H1 (cell line): Measurements from ENCODE around the gene ACACB. TPM values are rescaled to one million over a fixed set of nuclear protein-coding genes. Genes with fewer than 3 reads are reported as not detected.

Experiments
- CTCF ChIA-PET: fragments of 300-600 bp; sonication (Branson Sonifier 250); formaldehyde crosslinking; loops from one replicate; lab custom pipeline; 2021; ENCODE audit not compliant: partially characterized antibody; lab: Charles Lee
- POLR2A ChIA-PET: fragments of 300-600 bp; sonication (Branson Sonifier 250); formaldehyde crosslinking; loops from one replicate; lab custom pipeline; 2021; ENCODE audit warnings: inconsistent platforms; ENCODE audit not compliant: partially characterized antibody; lab: Charles Lee
- DNase-seq, 2 experiments: peaks; one replicate each; pipeline versions ENCODE4 v3.0.0 to v3.0.0-alpha.2; 2010 to 2022; ENCODE audit warnings: low spot score in 2 of 2, low read depth in 1 of 2, mixed read lengths in 1 of 2
- FAIRE-seq: peaks from 2 replicates; lab custom pipeline; 2011; peaks lifted over from hg19 to GRCh38; lab: Jason Lieb, UNC
- H2AFZ ChIP-seq: 2 replicates; pipeline ENCODE4 v1.8.1; 2012; ENCODE audit warnings: low read length, inconsistent platforms
- H2AK5ac ChIP-seq: 2 replicates; pipeline ENCODE4 v1.6.1; 2013; ENCODE audit warnings: low read depth, low read length
- H2BK120ac ChIP-seq: replicated peaks from 2 replicates; pipeline ENCODE3; 2013; ENCODE audit warnings: low read depth, low read length, inconsistent platforms
- H2BK12ac ChIP-seq: 2 replicates; pipeline ENCODE4 v1.6.1; 2013; ENCODE audit warnings: low read depth, low read length
- H2BK15ac ChIP-seq: 2 replicates; pipeline ENCODE4 v1.6.1; 2013; ENCODE audit warnings: low read length
- H2BK20ac ChIP-seq: 2 replicates; pipeline ENCODE4 v1.6.1; 2013; ENCODE audit warnings: low read length
- H2BK5ac ChIP-seq: 2 replicates; pipeline ENCODE4 v1.6.1; 2013; ENCODE audit warnings: low read depth, low read length
- H3K14ac ChIP-seq: 2 replicates; pipeline ENCODE4 v1.6.1; 2013; ENCODE audit warnings: inconsistent platforms; ENCODE audit not compliant: insufficient read length
- H3K18ac ChIP-seq: 2 replicates; pipeline ENCODE4 v1.6.1; 2013; ENCODE audit warnings: low read length; ENCODE audit errors: extremely low read depth
- H3K23ac ChIP-seq: 2 replicates; pipeline ENCODE4 v1.6.1; 2013; ENCODE audit warnings: inconsistent platforms; ENCODE audit not compliant: insufficient read length
- H3K23me2 ChIP-seq: 2 replicates; pipeline ENCODE4 v1.6.1; 2013; ENCODE audit warnings: low read depth, low read length
- H3K27ac ChIP-seq: 2 replicates; pipeline ENCODE4 v1.6.1; 2011; ENCODE audit warnings: low read depth, low read length, inconsistent platforms
- H3K27me3 ChIP-seq, 4 experiments: replicated peaks in 1 of 4; 1 replicate in 1 of 4; 2 replicates in 3 of 4; pipeline versions ENCODE4 v1.6.1 to v1.8.1; 2011 to 2013; ENCODE audit warnings: low read length in 3 of 4, mild to moderate bottlenecking in 3 of 4, inconsistent platforms in 2 of 4, mixed read lengths in 2 of 4, moderate library complexity in 1 of 4; ENCODE audit not compliant: control insufficient read depth in 3 of 4, insufficient read depth in 3 of 4; ENCODE audit errors: extremely low read depth in 1 of 4
- H3K36me3 ChIP-seq, 4 experiments: 2 replicates each; pipeline versions ENCODE4 v1.6.1 to v1.8.1; 2011 to 2013; ENCODE audit warnings: mild to moderate bottlenecking in 4 of 4, low read length in 3 of 4, moderate library complexity in 2 of 4, control low read depth in 1 of 4, inconsistent platforms in 1 of 4; ENCODE audit not compliant: insufficient read depth in 4 of 4, control insufficient read depth in 2 of 4
- H3K4ac ChIP-seq: replicated peaks from 2 replicates; pipeline ENCODE3; 2013; ENCODE audit warnings: low read length, low read depth, mixed read lengths, inconsistent platforms; ENCODE audit not compliant: insufficient read length
- H3K4me1 ChIP-seq, 4 experiments: replicated peaks in 1 of 4; 1 replicate in 1 of 4; 2 replicates in 3 of 4; pipeline versions ENCODE4 v1.6.1 to v1.8.1; 2011 to 2013; ENCODE audit warnings: low read length in 3 of 4, inconsistent platforms in 2 of 4, mixed read lengths in 1 of 4; ENCODE audit not compliant: insufficient read depth in 4 of 4, control insufficient read depth in 3 of 4
- H3K4me2 ChIP-seq, 2 experiments: 2 replicates each; pipeline versions ENCODE4 v1.6.1 to v1.8.1; 2011 to 2013; ENCODE audit warnings: low read depth in 2 of 2, low read length in 2 of 2, control low read depth in 1 of 2, inconsistent platforms in 1 of 2, mild to moderate bottlenecking in 1 of 2; ENCODE audit not compliant: insufficient read depth in 1 of 2
- H3K4me3 ChIP-seq, 4 experiments: fragments of 200-600, 300-600 bp in 1 of 4; sonication (generic), shearing (Covaris generic), sonication (Bioruptor Twin) in 1 of 4; 2 replicates each; pipeline versions ENCODE4 v1.5.1 to v1.8.1; 2011 to 2016; ENCODE audit warnings: low read length in 4 of 4, low read depth in 3 of 4, control low read depth in 2 of 4, inconsistent platforms in 2 of 4, mild to moderate bottlenecking in 2 of 4, mixed read lengths in 1 of 4, moderate library complexity in 1 of 4; ENCODE audit not compliant: insufficient read depth in 2 of 4; ENCODE audit errors: extremely low read depth in 1 of 4
- H3K56ac ChIP-seq: replicated peaks from 2 replicates; pipeline ENCODE3; 2013; ENCODE audit warnings: low read depth, mild to moderate bottlenecking, mixed read lengths, low read length, inconsistent platforms; ENCODE audit not compliant: insufficient read length
- H3K79me1 ChIP-seq: 2 replicates; pipeline ENCODE4 v1.6.1; 2013; ENCODE audit warnings: low read depth, low read length, control low read depth
- H3K79me2 ChIP-seq, 2 experiments: 2 replicates each; pipeline versions ENCODE4 v1.6.1 to v1.8.1; 2012 to 2013; ENCODE audit warnings: low read length in 2 of 2, mild to moderate bottlenecking in 2 of 2, inconsistent platforms in 1 of 2; ENCODE audit not compliant: insufficient read depth in 2 of 2, control insufficient read depth in 1 of 2
- H3K9ac ChIP-seq, 4 experiments: replicated peaks in 1 of 4; 1 replicate in 1 of 4; 2 replicates in 3 of 4; pipeline versions ENCODE4 v1.6.1 to v1.8.1; 2011 to 2013; ENCODE audit warnings: low read depth in 3 of 4, low read length in 3 of 4, control low read depth in 2 of 4, mild to moderate bottlenecking in 2 of 4, moderate library complexity in 2 of 4, inconsistent platforms in 1 of 4; ENCODE audit errors: extremely low read depth in 1 of 4
- H3K9me3 ChIP-seq, 2 experiments: 2 replicates each; pipeline versions ENCODE4 v1.6.1 to v1.8.1; 2012 to 2013; ENCODE audit warnings: mild to moderate bottlenecking in 2 of 2, moderate library complexity in 2 of 2, control low read depth in 1 of 2, inconsistent platforms in 1 of 2, low read depth in 1 of 2, low read length in 1 of 2, mixed read lengths in 1 of 2; ENCODE audit not compliant: insufficient read depth in 2 of 2
- H4K20me1 ChIP-seq, 2 experiments: replicated peaks in 1 of 2; 2 replicates each; pipeline versions ENCODE3 to v1.8.1; 2011 to 2013; ENCODE audit warnings: inconsistent platforms in 2 of 2, low read length in 2 of 2, mild to moderate bottlenecking in 1 of 2; ENCODE audit not compliant: insufficient read depth in 2 of 2, control insufficient read depth in 1 of 2
- H4K5ac ChIP-seq: 2 replicates; pipeline ENCODE4 v1.6.1; 2013; ENCODE audit warnings: low read length, low read depth, mixed read lengths, inconsistent platforms; ENCODE audit not compliant: insufficient read length
- H4K8ac ChIP-seq: 2 replicates; pipeline ENCODE4 v1.8.0; 2013; ENCODE audit warnings: mild to moderate bottlenecking, moderate library complexity, low read length, inconsistent platforms; ENCODE audit not compliant: insufficient read depth; ENCODE audit errors: extremely low read depth
- H4K91ac ChIP-seq: replicated peaks from 2 replicates; pipeline ENCODE3; 2013; ENCODE audit warnings: low read length, mixed read lengths, inconsistent platforms; ENCODE audit not compliant: insufficient read length
- BCL11A ChIP-seq, 2 experiments: IDR thresholded peaks; one replicate each; pipeline ENCODE4 v1.6.1; 2011; ENCODE audit warnings: low read depth in 2 of 2, low read length in 2 of 2, mild to moderate bottlenecking in 2 of 2
- BRCA1 ChIP-seq: IDR thresholded peaks from 2 replicates; pipeline ENCODE4 v1.6.1; 2012; ENCODE audit warnings: low read depth, low read length, improper control_type of control experiment
- CEBPB ChIP-seq: IDR thresholded peaks from 2 replicates; pipeline ENCODE4 v1.6.1; 2012; ENCODE audit warnings: low read depth, low read length
- CHD1 ChIP-seq: IDR thresholded peaks from 2 replicates; pipeline ENCODE4 v1.6.1; 2012; ENCODE audit warnings: low read depth, low read length, improper control_type of control experiment
- E2F6 ChIP-seq: IDR thresholded peaks from 2 replicates; pipeline ENCODE4 v1.6.1; 2012; ENCODE audit warnings: inconsistent platforms
- EP300 ChIP-seq, 2 experiments: IDR thresholded peaks; 1 replicate in 1 of 2; 2 replicates in 1 of 2; pipeline ENCODE4 v1.6.1; 2011 to 2012; ENCODE audit warnings: low read depth in 2 of 2, low read length in 2 of 2, mild to moderate bottlenecking in 2 of 2, borderline replicate concordance in 1 of 2, inconsistent platforms in 1 of 2, moderate library complexity in 1 of 2
- FOSL1 ChIP-seq: IDR thresholded peaks from 2 replicates; pipeline ENCODE4 v1.6.1; 2011; ENCODE audit warnings: mild to moderate bottlenecking, low read depth, low read length, moderate library complexity; ENCODE audit not compliant: insufficient read depth
- POLR2A ChIP-seq, 2 experiments: IDR thresholded peaks; 1 replicate in 1 of 2; 2 replicates in 1 of 2; pipeline ENCODE4 v1.6.1; 2011; ENCODE audit warnings: low read depth in 2 of 2, low read length in 2 of 2, mild to moderate bottlenecking in 2 of 2; ENCODE audit errors: control extremely low read depth in 1 of 2
- RBBP5 ChIP-seq: IDR thresholded peaks from 2 replicates; pipeline ENCODE4 v1.7.1; 2012; ENCODE audit warnings: low read depth, mild to moderate bottlenecking, inconsistent platforms, low read length, moderate library complexity, borderline replicate concordance
- RNF2 ChIP-seq: fragments of 200-900, 300-1000 bp; sonication (generic); IDR thresholded peaks from 2 replicates; pipeline ENCODE4 v1.7.1; 2016; ENCODE audit warnings: borderline replicate concordance, low read depth, mild to moderate bottlenecking, antibody characterized with exemption, low read length; ENCODE audit not compliant: poor library complexity, severe bottlenecking; ENCODE audit errors: missing control alignments
- RXRA ChIP-seq: IDR thresholded peaks from 2 replicates; pipeline ENCODE4 v1.6.1; 2011; ENCODE audit warnings: low read depth, mild to moderate bottlenecking, low read length, moderate library complexity; ENCODE audit not compliant: insufficient read depth
- SIX5 ChIP-seq: IDR thresholded peaks from 2 replicates; pipeline ENCODE4 v1.6.1; 2011; ENCODE audit warnings: mild to moderate bottlenecking, low read depth, low read length
- SRF ChIP-seq: IDR thresholded peaks from 2 replicates; pipeline ENCODE4 v1.6.1; 2011; ENCODE audit warnings: mild to moderate bottlenecking, low read depth, low read length, moderate library complexity
- TEAD4 ChIP-seq: IDR thresholded peaks from 2 replicates; pipeline ENCODE4 v1.6.1; 2012; ENCODE audit warnings: low read depth, low read length, inconsistent platforms, mixed read lengths
- WGBS, 2 experiments: shearing (Covaris generic) in 1 of 2; methylation state at CpG; one replicate each; pipeline versions ENCODE4 v1.1.6 to v1.1.7; 2013 to 2015; ENCODE audit warnings: low lambda C conversion rate in 2 of 2, mixed read lengths in 2 of 2, inconsistent platforms in 1 of 2, low coverage in 1 of 2, missing lambda C conversion rate in 1 of 2; ENCODE audit not compliant: insufficient replicate concordance in 2 of 2, insufficient coverage in 1 of 2, insufficient read length in 1 of 2; ENCODE audit errors: extremely low coverage in 1 of 2, missing lambda C conversion rate in 1 of 2; 5-methylcytosine and 5-hydroxymethylcytosine counted together
- polyA plus RNA-seq, 7 experiments: library from polyadenylated mRNA; depleted of rRNA in 3 of 7; stranded (reverse) in 5 of 7; unstranded in 2 of 7; fragments of >200 nt in 5 of 7; fragments of 200-250 nt in 2 of 7; gene quantifications; 1 replicate in 5 of 7; 2 replicates in 1 of 7; 4 replicates in 1 of 7; pipeline versions ENCODE4 v1.2.1 to v1.2.3, GENCODE V29; 2011 to 2013; ENCODE audit warnings: missing spikeins in 2 of 7, mixed read lengths in 2 of 7
- total RNA-seq: library from RNA; stranded (reverse); fragmentation: NEBNext Ultra II Directional; extraction: Animal tissue kit (Norgen Biotek cat#: 25700); gene quantifications from 2 replicates; pipeline ENCODE4 v1.2.1, GENCODE V29; 2021

ACACB gene
- total and polyA plus RNA-seq, 2 of the 8 experiments (the other 6 are each of a cell fraction or from before 2014, with no cell fraction given): 5.8 to 15.3 TPM

GRCh38 chr12:109192358-109192757, 76.0 kb downstream of the ACACB start:
- FAIRE-seq: no peak
- Histone ChIP-seq H3K4me2 (no peak overlapping the region), H4K91ac (no peak overlapping the region), H3K9me3 (no peaks in the 10 kb centered on the region), H3K14ac (no peak overlapping the region), H2BK20ac (no peak overlapping the region), H2BK5ac (no peak overlapping the region), H2AFZ (no peak overlapping the region), H3K27me3 (no peaks in the 10 kb centered on the region), H3K4me1 (no peaks in the 10 kb centered on the region), H3K18ac (no peak overlapping the region), H2AK5ac (no peak overlapping the region), H2BK120ac (no peak overlapping the region), H4K5ac (no peak overlapping the region), H3K23me2 (no peaks in the 10 kb centered on the region; the same call in 1 of the 2 replicates), H3K79me1 (no peaks in the 10 kb centered on the region), H3K56ac (no peak overlapping the region), H3K27ac (no peak overlapping the region; the same call in 1 of the 2 replicates), H3K23ac (no peak overlapping the region), H3K36me3 (peaks cover 0 to 2% (median 0%) of the 10 kb centered on the region in 4 experiments; a peak in 3 of 8 replicates), H4K20me1 (no peaks in the 10 kb centered on the region), H3K9ac (no peak overlapping the region), H3K4ac (no peak overlapping the region), H2BK12ac (no peak overlapping the region), H4K8ac (no peak overlapping the region), H3K79me2 (no peaks in the 10 kb centered on the region), H3K4me3 (no peak overlapping the region), H2BK15ac (no peak overlapping the region)
- DNase-seq: no peak
- ChIA-PET CTCF (no interaction called here), POLR2A (no interaction called here)
- 86% methylated on average over 3 of the region's 3 CpGs; no CpG with 5 or more reads in 1 of the 2 experiments for WGBS, 2 experiments
- TF ChIP-seq E2F6 (no peak), CHD1 (no peak), SIX5 (no peak), RBBP5 (no peak), TEAD4 (no peak), RXRA (no peak), EP300 (IDR thresholded peaks at IDR 0.05; ENCODE audit: borderline replicate concordance in 1 of 2, low read depth in 2 of 2, low read length in 2 of 2) (no peak), FOSL1 (no peak), CEBPB (no peak), RNF2 (no peak), BRCA1 (no peak), POLR2A (IDR thresholded peaks at IDR 0.05; ENCODE audit: control extremely low read depth in 1 of 2, low read depth in 2 of 2, low read length in 2 of 2) (no peak), BCL11A (IDR thresholded peaks at IDR 0.05; ENCODE audit: low read depth in 2 of 2, low read length in 2 of 2) (no peak), SRF (no peak)
